GM12891 (cell line): ENCODE results near the gene SMCO3.

Experiments used
- PAX5 ChIP-seq: IDR thresholded peaks from 2 replicates; pipeline ENCODE4 v1.6.1; 2011; ENCODE audit warnings: low read length, moderate library complexity, mild to moderate bottlenecking; ENCODE audit not compliant: insufficient read depth, severe bottlenecking
- POLR2A ChIP-seq: IDR thresholded peaks from 2 replicates; pipeline ENCODE4 v1.6.1; 2011; ENCODE audit warnings: low read depth, low read length, control low read depth
- POLR2AphosphoS5 ChIP-seq: IDR thresholded peaks from 2 replicates; pipeline ENCODE4 v1.6.1; 2011; ENCODE audit warnings: low read depth, low read length, control low read depth
- SPI1 ChIP-seq: IDR thresholded peaks from 2 replicates; pipeline ENCODE4 v1.6.1; 2011; ENCODE audit warnings: low read depth, low read length, control low read depth
- TAF1 ChIP-seq: IDR thresholded peaks from 2 replicates; pipeline ENCODE4 v1.6.1; 2011; ENCODE audit warnings: low read depth, low read length, control low read depth

GRCh38 chr12:14850929-14851663 is 37.1 kb upstream of the SMCO3 start:
- no peak for TF ChIP-seq POLR2AphosphoS5
- TF ChIP-seq SPI1, result no peak
- TF ChIP-seq TAF1, result no peak
- TF ChIP-seq POLR2A, result no peak
- TF ChIP-seq PAX5, result no peak
